ENCODE data around the gene PDPK1.

Gene PDPK1

GRCh38 chr16:2584729-2585650 is 47.2 kb downstream of the PDPK1 start:
- Histone ChIP-seq H3K27ac (ENCODE audit: low read depth, low read length) (no peak overlapping the region), H3K9ac (ENCODE audit: low read length) (no peak overlapping the region), H3K4me3 (ENCODE audit: low read length) (no peak overlapping the region), H3K27me3 (ENCODE audit: control insufficient read depth, insufficient read depth, low read length) (no peaks in the 10 kb centered on the region), H3K4me1 (ENCODE audit: control insufficient read depth, insufficient read depth, low read length) (peaks cover 4% of the 10 kb centered on the region), H3K36me3 (ENCODE audit: control insufficient read depth, insufficient read depth, low read length) (peaks cover 25% of the 10 kb centered on the region)

GRCh38 chr16:2585651-2586081 is 47.8 kb downstream of the PDPK1 start:
- Histone ChIP-seq H3K27me3 (ENCODE audit: control insufficient read depth, insufficient read depth, low read length) (no peaks in the 10 kb centered on the region), H3K4me3 (ENCODE audit: low read length) (no peak overlapping the region), H3K27ac (ENCODE audit: low read depth, low read length) (no peak overlapping the region), H3K9ac (ENCODE audit: low read length) (no peak overlapping the region), H3K36me3 (ENCODE audit: control insufficient read depth, insufficient read depth, low read length) (peaks cover 29% of the 10 kb centered on the region), H3K4me1 (ENCODE audit: control insufficient read depth, insufficient read depth, low read length) (peaks cover 4% of the 10 kb centered on the region)

- Histone ChIP-seq H3K9ac (ENCODE audit: low read length) (no peak overlapping the region), H3K27me3 (ENCODE audit: control insufficient read depth, insufficient read depth, low read length) (no peaks in the 10 kb centered on the region), H3K27ac (ENCODE audit: low read depth, low read length) (no peak overlapping the region), H3K4me3 (ENCODE audit: low read length) (no peak overlapping the region), H3K4me1 (ENCODE audit: control insufficient read depth, insufficient read depth, low read length) (peaks cover 4% of the 10 kb centered on the region), H3K36me3 (ENCODE audit: control insufficient read depth, insufficient read depth, low read length) (peaks cover 29% of the 10 kb centered on the region)
Measured at GRCh38 chr16:2586241-2586640, 48.4 kb downstream of the PDPK1 start.

GRCh38 chr16:2586901-2587480 is 49.2 kb downstream of the PDPK1 start:
- no peak overlapping the region for H3K4me3 ChIP-seq (ENCODE audit: low read length)
- no peaks in the 10 kb centered on the region for H3K27me3 ChIP-seq (ENCODE audit: control insufficient read depth, insufficient read depth, low read length)
- no peak overlapping the region for H3K27ac ChIP-seq (ENCODE audit: low read depth, low read length)
- peaks cover 4% of the 10 kb centered on the region for H3K4me1 ChIP-seq (ENCODE audit: control insufficient read depth, insufficient read depth, low read length)
- no peak overlapping the region for H3K9ac ChIP-seq (ENCODE audit: low read length)
- peaks cover 29% of the 10 kb centered on the region for H3K36me3 ChIP-seq (ENCODE audit: control insufficient read depth, insufficient read depth, low read length)

GRCh38 chr16:2587891-2588565 is 50.2 kb downstream of the PDPK1 start:
- no peak overlapping the region for H3K27ac ChIP-seq (ENCODE audit: low read depth, low read length)
- H3K27me3 ChIP-seq (ENCODE audit: control insufficient read depth, insufficient read depth, low read length), result no peaks in the 10 kb centered on the region
- H3K36me3 ChIP-seq (ENCODE audit: control insufficient read depth, insufficient read depth, low read length), result peaks cover 31% of the 10 kb centered on the region
- H3K4me1 ChIP-seq (ENCODE audit: control insufficient read depth, insufficient read depth, low read length), result peaks cover 4% of the 10 kb centered on the region
- no peak overlapping the region for H3K4me3 ChIP-seq (ENCODE audit: low read length)
- H3K9ac ChIP-seq (ENCODE audit: low read length), result no peak overlapping the region

GRCh38 chr16:2591476-2592240 is 53.8 kb downstream of the PDPK1 start:
- Histone ChIP-seq H3K27ac (ENCODE audit: low read depth, low read length) (no peak overlapping the region), H3K36me3 (ENCODE audit: control insufficient read depth, insufficient read depth, low read length) (peaks cover 29% of the 10 kb centered on the region), H3K9ac (ENCODE audit: low read length) (no peak overlapping the region), H3K4me1 (ENCODE audit: control insufficient read depth, insufficient read depth, low read length) (peaks cover 5% of the 10 kb centered on the region), H3K27me3 (ENCODE audit: control insufficient read depth, insufficient read depth, low read length) (no peaks in the 10 kb centered on the region), H3K4me3 (ENCODE audit: low read length) (no peak overlapping the region)

- Histone ChIP-seq H3K27me3 (ENCODE audit: control insufficient read depth, insufficient read depth, low read length) (no peaks in the 10 kb centered on the region), H3K36me3 (ENCODE audit: control insufficient read depth, insufficient read depth, low read length) (peaks cover 29% of the 10 kb centered on the region), H3K27ac (ENCODE audit: low read depth, low read length) (no peak overlapping the region), H3K4me3 (ENCODE audit: low read length) (no peak overlapping the region), H3K9ac (ENCODE audit: low read length) (no peak overlapping the region), H3K4me1 (ENCODE audit: control insufficient read depth, insufficient read depth, low read length) (peaks cover 5% of the 10 kb centered on the region)
Measured at GRCh38 chr16:2592786-2593185, 55.0 kb downstream of the PDPK1 start.

- Histone ChIP-seq H3K36me3 (ENCODE audit: control insufficient read depth, insufficient read depth, low read length) (peaks cover 26% of the 10 kb centered on the region), H3K27ac (ENCODE audit: low read depth, low read length) (no peak overlapping the region), H3K9ac (ENCODE audit: low read length) (no peak overlapping the region), H3K27me3 (ENCODE audit: control insufficient read depth, insufficient read depth, low read length) (no peaks in the 10 kb centered on the region), H3K4me1 (ENCODE audit: control insufficient read depth, insufficient read depth, low read length) (peaks cover 5% of the 10 kb centered on the region), H3K4me3 (ENCODE audit: low read length) (no peak overlapping the region)
Measured at GRCh38 chr16:2595393-2596205, 57.8 kb downstream of the PDPK1 start.

GRCh38 chr16:2596747-2597559 is 59.1 kb downstream of the PDPK1 start:
- Histone ChIP-seq H3K4me1 (ENCODE audit: control insufficient read depth, insufficient read depth, low read length) (peaks cover 5% of the 10 kb centered on the region), H3K36me3 (ENCODE audit: control insufficient read depth, insufficient read depth, low read length) (peaks cover 26% of the 10 kb centered on the region), H3K9ac (ENCODE audit: low read length) (no peak overlapping the region), H3K4me3 (ENCODE audit: low read length) (no peak overlapping the region), H3K27ac (ENCODE audit: low read depth, low read length) (no peak overlapping the region), H3K27me3 (ENCODE audit: control insufficient read depth, insufficient read depth, low read length) (no peaks in the 10 kb centered on the region)

- no peak overlapping the region for H3K4me3 ChIP-seq (ENCODE audit: low read length)
- H3K9ac ChIP-seq (ENCODE audit: low read length), result no peak overlapping the region
- peaks cover 5% of the 10 kb centered on the region for H3K4me1 ChIP-seq (ENCODE audit: control insufficient read depth, insufficient read depth, low read length)
- H3K36me3 ChIP-seq (ENCODE audit: control insufficient read depth, insufficient read depth, low read length), result peaks cover 24% of the 10 kb centered on the region
- H3K27me3 ChIP-seq (ENCODE audit: control insufficient read depth, insufficient read depth, low read length), result no peaks in the 10 kb centered on the region
- H3K27ac ChIP-seq (ENCODE audit: low read depth, low read length), result no peak overlapping the region
Measured at GRCh38 chr16:2597560-2597902, 59.7 kb downstream of the PDPK1 start.

- H3K27ac ChIP-seq (ENCODE audit: low read depth, low read length), result no peak overlapping the region
- no peak overlapping the region for H3K4me3 ChIP-seq (ENCODE audit: low read length)
- H3K9ac ChIP-seq (ENCODE audit: low read length), result no peak overlapping the region
- H3K27me3 ChIP-seq (ENCODE audit: control insufficient read depth, insufficient read depth, low read length), result no peaks in the 10 kb centered on the region
- H3K36me3 ChIP-seq (ENCODE audit: control insufficient read depth, insufficient read depth, low read length), result peaks cover 24% of the 10 kb centered on the region
- H3K4me1 ChIP-seq (ENCODE audit: control insufficient read depth, insufficient read depth, low read length), result peaks cover 4% of the 10 kb centered on the region
Measured at GRCh38 chr16:2598133-2598641, 60.4 kb downstream of the PDPK1 start.
